ENCODE measurements around the gene COL4A6. TPM values are rescaled to one million over a fixed set of nuclear protein-coding genes. Genes with fewer than 3 reads are reported as not detected.
A peak's percentile ranks its signal among the peaks of the same experiment; 100 is the strongest.

The COL4A6 gene
- total and polyA plus RNA-seq, 12 donors: 0.14 to 1.4 (median 0.73) TPM

DNA sequence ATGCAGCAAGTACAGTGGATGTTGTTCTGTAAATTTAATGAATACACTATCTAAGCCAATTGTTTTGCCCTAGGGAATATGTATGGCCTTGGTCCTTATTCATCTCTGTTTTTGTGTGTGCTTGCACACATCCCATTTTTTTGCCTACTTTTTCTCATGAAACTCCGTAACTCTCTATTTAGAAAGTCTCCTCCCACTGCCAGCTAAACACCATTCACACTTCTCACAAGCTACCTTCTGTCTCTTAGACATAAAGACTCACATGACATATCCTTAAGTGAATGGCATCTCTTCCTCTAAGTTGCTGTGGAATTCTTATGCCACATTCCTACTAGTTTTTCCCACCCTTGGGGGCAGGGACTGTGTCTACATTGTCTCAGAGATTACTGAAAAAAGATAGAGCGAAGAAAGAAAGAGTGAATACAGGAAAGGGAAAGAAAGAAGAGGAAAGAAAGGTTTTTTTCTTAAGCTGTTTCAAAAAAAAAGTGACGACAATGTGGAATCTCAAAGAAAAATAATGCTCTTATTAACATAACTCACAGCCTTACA, 229.1 kb downstream of the COL4A6 start:
- Histone ChIP-seq H3K27me3 (peaks cover 11% of the 10 kb centered on the region), H3K4me1 (replicated peaks in 1 of 2) (no peaks in the 10 kb centered on the region), H3K9me3 (replicated peaks in 1 of 3) (no peaks in the 10 kb centered on the region), H3K27ac (no peak overlapping the region), H3K36me3 (replicated peaks in 1 of 2) (no peaks in the 10 kb centered on the region), H3K4me3 (no peak overlapping the region)
- DNase-seq: no peak
- no peak for TF ChIP-seq POLR2A (IDR thresholded peaks at IDR 0.05)
- TF ChIP-seq, protein P1, sequence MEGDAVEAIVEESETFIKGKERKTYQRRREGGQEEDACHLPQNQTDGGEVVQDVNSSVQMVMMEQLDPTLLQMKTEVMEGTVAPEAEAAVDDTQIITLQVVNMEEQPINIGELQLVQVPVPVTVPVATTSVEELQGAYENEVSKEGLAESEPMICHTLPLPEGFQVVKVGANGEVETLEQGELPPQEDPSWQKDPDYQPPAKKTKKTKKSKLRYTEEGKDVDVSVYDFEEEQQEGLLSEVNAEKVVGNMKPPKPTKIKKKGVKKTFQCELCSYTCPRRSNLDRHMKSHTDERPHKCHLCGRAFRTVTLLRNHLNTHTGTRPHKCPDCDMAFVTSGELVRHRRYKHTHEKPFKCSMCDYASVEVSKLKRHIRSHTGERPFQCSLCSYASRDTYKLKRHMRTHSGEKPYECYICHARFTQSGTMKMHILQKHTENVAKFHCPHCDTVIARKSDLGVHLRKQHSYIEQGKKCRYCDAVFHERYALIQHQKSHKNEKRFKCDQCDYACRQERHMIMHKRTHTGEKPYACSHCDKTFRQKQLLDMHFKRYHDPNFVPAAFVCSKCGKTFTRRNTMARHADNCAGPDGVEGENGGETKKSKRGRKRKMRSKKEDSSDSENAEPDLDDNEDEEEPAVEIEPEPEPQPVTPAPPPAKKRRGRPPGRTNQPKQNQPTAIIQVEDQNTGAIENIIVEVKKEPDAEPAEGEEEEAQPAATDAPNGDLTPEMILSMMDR (IDR thresholded peaks at IDR 0.05): no peak
- WGBS, 4 donors: 72 to 86% (median 78%) methylated on average over 3 of the region's 3 CpGs
- intact Hi-C loops (cut with DNase I): no loop called here

DNA sequence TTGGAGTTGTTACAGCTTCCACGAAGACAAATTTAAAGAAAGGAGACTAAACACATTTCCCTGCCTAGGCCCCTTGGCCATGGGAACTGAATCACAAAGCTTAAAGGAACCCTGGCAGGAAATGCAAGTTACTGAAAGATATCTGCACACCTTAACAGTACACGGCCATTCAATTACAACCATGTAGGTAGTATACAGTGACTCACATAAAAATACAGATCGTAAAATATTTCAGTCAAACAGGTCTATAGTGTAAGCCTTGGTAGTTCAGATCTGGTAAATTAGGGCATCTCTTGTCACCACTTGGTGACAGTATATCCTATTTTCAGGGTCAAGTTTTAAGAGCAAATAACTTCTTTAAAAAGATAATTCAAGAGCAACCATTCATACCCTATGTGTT, 234.7 kb downstream of the COL4A6 start:
- peaks cover 6% of the 10 kb centered on the region for H3K27me3 ChIP-seq
- WGBS, 4 donors: 60 to 79% (median 73%) methylated on average over 3 of the region's 3 CpGs

DNA sequence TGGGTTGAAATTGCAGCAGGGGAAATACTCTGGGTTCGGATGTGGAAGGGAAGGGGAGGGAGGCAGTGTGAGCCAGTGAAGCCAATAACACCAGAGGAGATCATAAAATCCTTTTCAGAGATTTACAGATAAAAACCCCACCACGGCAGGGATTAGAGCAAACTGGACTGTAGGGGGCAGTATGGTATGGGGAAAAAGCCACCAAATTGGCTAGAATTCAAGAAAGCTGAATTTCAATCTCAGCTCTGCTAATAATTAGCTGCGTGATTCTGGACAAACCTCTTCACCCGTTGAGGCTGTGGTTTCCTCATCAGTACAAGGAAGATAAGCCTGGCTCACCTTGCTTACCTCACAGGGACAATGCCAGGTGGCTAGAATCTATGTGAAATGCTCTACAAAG, 238.5 kb downstream of the COL4A6 start:
- Histone ChIP-seq H3K36me3 (replicated peaks in 1 of 2) (no peaks in the 10 kb centered on the region), H3K27ac (no peak overlapping the region), H3K9me3 (replicated peaks in 1 of 3) (no peaks in the 10 kb centered on the region), H3K4me1 (replicated peaks in 1 of 2) (no peaks in the 10 kb centered on the region), H3K4me3 (no peak overlapping the region), H3K27me3 (peaks cover 8% of the 10 kb centered on the region)
- intact Hi-C loops (cut with DNase I): no loop called here
- no peak for TF ChIP-seq POLR2A (IDR thresholded peaks at IDR 0.05)
- TF ChIP-seq, protein P1 (IDR thresholded peaks at IDR 0.05): peak; percentile 26 to 51 (median 36)
- DNase-seq: peak in 3 of 7 donors; percentile 9 to 34 (median 20)
- 0 to 11% (median 7%) methylated on average over 3 to 4 of the region's 4 CpGs for WGBS, 4 donors

More for the DNA sequence above, 234.7 kb downstream of the COL4A6 start:
- intact Hi-C loops (cut with DNase I): no loop called here
- no peaks in the 10 kb centered on the region for H3K9me3 ChIP-seq (replicated peaks in 1 of 3)
- H3K36me3 ChIP-seq (replicated peaks in 1 of 2): no peaks in the 10 kb centered on the region
- no peak for DNase-seq
- H3K4me1 ChIP-seq (replicated peaks in 1 of 2): no peaks in the 10 kb centered on the region
- no peak overlapping the region for H3K27ac ChIP-seq
- TF ChIP-seq POLR2A (IDR thresholded peaks at IDR 0.05): no peak
- TF ChIP-seq, protein P1 (IDR thresholded peaks at IDR 0.05): no peak
- H3K4me3 ChIP-seq: no peak overlapping the region

DNA sequence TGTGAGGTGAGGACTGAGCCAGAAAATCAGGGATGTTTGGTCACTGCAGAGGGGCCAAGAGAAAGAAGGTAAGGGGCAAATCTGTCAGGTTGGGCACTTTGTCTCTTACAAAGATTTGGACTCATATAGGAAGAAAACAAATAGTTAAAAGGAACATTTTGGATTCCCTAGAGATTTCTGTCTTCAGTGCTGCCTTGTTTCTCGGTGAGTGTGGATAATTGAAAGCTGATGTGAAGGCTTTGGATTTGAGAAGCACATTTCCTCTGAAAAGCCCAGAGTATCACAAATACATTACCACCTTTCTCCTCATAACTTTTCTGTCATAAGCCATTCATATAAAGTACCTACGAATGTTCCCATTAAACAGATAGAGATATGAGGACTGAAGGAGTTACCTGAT, 239.2 kb downstream of the COL4A6 start:
- Histone ChIP-seq H3K27me3 (peaks cover 8% of the 10 kb centered on the region), H3K4me1 (replicated peaks in 1 of 2) (no peaks in the 10 kb centered on the region), H3K27ac (no peak overlapping the region), H3K9me3 (replicated peaks in 1 of 3) (no peaks in the 10 kb centered on the region), H3K4me3 (no peak overlapping the region), H3K36me3 (replicated peaks in 1 of 2) (no peaks in the 10 kb centered on the region)
- no peak for DNase-seq
- intact Hi-C loops (cut with DNase I): no loop called here
- TF ChIP-seq, protein P1 (IDR thresholded peaks at IDR 0.05): no peak
- no peak for TF ChIP-seq POLR2A (IDR thresholded peaks at IDR 0.05)
- WGBS, 4 donors: 37 to 65% (median 55%) methylated on average over 2 of the region's 2 CpGs

Measured in adrenal gland (tissue), 12 donors.